ENCODE data around the gene PHACTR2. TPM values are rescaled to one million over a fixed set of nuclear protein-coding genes. Genes with fewer than 3 reads are reported as not detected.

Gene PHACTR2
- total RNA-seq, 2 experiments from 2014 or later = 19.6 to 25.0 TPM

DNA sequence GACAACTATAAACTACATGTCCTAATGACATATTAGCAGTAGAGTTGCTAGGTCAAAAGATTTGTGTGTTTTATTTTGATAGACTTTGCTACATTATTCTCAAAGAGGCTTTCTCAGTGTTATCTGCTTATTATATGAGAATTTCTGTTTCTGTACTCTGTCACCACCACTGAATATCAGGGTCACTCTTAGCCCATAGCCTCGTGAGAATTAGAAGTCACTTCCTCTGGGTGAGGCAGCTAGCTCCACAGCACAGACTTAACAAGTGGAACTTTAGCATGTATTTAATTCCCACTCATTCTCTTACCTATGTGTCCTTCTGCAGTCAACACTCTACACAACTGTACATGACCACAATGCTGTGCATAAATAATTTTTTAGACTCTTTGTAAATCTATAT lies 6.7 kb downstream of the PHACTR2 start:
- peaks cover 53% of the 10 kb centered on the region for H3K4me1 Mint-ChIP-seq (ENCODE audit: low read depth)
- H3K9me3 Mint-ChIP-seq = peaks cover 8% of the 10 kb centered on the region
- no peak overlapping the region for H3K4me3 Mint-ChIP-seq
- ChIA-PET POLR2A (no interaction called here), CTCF (no interaction called here)
- Histone ChIP-seq H3K9me3 (ENCODE audit: control insufficient read depth in 1 of 2, insufficient read depth in 1 of 2, low read length in 2 of 2) (peaks cover 4 to 8% of the 10 kb centered on the region in 2 experiments), H3K27ac (ENCODE audit: low read depth in 1 of 2, low read length in 2 of 2) (no peak overlapping the region), H3K27me3 (ENCODE audit: control insufficient read depth in 1 of 2, insufficient read depth in 2 of 2, low read length in 2 of 2) (no peaks in the 10 kb centered on the region), H3K4me3 (ENCODE audit: low read length) (no peak overlapping the region), H3K4me1 (ENCODE audit: insufficient read depth, low read length) (peaks cover 5% of the 10 kb centered on the region), H3K36me3 (ENCODE audit: insufficient read depth, low read length) (no peaks in the 10 kb centered on the region)
- H3K36me3 Mint-ChIP-seq (ENCODE audit: low read depth) = no peaks in the 10 kb centered on the region
- H3K27me3 Mint-ChIP-seq = peaks cover 10% of the 10 kb centered on the region
- intact Hi-C loops (cut with DNase I, micrococcal nuclease) = no loop called here
- no peak overlapping the region for H3K27ac Mint-ChIP-seq
- no peak for DNase-seq
- TF ChIP-seq, protein P1, sequence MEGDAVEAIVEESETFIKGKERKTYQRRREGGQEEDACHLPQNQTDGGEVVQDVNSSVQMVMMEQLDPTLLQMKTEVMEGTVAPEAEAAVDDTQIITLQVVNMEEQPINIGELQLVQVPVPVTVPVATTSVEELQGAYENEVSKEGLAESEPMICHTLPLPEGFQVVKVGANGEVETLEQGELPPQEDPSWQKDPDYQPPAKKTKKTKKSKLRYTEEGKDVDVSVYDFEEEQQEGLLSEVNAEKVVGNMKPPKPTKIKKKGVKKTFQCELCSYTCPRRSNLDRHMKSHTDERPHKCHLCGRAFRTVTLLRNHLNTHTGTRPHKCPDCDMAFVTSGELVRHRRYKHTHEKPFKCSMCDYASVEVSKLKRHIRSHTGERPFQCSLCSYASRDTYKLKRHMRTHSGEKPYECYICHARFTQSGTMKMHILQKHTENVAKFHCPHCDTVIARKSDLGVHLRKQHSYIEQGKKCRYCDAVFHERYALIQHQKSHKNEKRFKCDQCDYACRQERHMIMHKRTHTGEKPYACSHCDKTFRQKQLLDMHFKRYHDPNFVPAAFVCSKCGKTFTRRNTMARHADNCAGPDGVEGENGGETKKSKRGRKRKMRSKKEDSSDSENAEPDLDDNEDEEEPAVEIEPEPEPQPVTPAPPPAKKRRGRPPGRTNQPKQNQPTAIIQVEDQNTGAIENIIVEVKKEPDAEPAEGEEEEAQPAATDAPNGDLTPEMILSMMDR (IDR thresholded peaks at IDR 0.05) = no peak
- ATAC-seq (ENCODE audit: poor library complexity) = no peak

DNA sequence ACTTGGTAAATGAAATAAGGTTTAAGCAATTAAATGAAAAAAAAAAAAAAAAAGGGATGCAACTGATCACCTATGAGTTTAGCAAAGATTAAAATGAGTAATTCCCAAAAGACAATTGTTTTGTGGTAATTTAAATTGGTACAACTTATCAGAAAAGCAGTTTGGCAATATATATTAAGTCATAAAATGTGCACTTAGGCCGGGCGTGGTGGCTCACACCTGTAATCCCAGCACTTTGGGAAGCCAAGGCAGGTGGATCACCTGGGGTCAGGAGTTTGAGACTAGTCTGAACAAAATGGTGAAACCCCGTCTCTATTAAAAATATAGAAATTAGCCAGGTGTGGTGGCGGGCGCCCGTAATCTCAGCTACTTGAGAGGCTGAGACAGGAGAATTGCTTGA lies 7.9 kb downstream of the PHACTR2 start:
- ATAC-seq (ENCODE audit: poor library complexity) = no peak
- peaks cover 50% of the 10 kb centered on the region for H3K4me1 Mint-ChIP-seq (ENCODE audit: low read depth)

DNA sequence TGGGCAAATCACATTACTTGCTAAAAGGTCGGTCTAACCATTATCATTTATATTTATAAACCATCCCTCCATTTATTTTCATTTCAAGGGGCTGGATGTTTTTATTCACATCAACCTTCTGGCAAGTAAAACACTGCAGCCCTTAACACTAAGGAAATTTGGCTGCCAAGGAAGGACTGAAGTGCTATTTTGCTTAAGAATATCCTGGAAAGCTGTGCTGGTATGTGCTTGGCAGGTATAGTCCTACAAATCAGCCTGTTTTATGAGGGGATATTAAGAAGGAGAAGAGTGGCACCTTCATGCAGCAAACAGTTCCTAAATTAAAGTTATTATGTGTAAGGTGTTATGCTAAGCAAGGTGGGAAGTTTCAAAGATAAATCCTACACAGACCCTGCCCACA lies 9.8 kb downstream of the PHACTR2 start:
- TF ChIP-seq, protein P1 (IDR thresholded peaks at IDR 0.05) = no peak
- intact Hi-C loops (cut with DNase I, micrococcal nuclease) = no loop called here
- Mint-ChIP-seq H3K36me3 (ENCODE audit: low read depth) (no peaks in the 10 kb centered on the region), H3K27ac (no peak overlapping the region), H3K4me3 (no peak overlapping the region), H3K4me1 (ENCODE audit: low read depth) (peaks cover 37% of the 10 kb centered on the region), H3K27me3 (no peaks in the 10 kb centered on the region), H3K9me3 (peaks cover 6% of the 10 kb centered on the region)
- H3K9me3 ChIP-seq (ENCODE audit: control insufficient read depth in 1 of 2, insufficient read depth in 1 of 2, low read length in 2 of 2) = peaks cover 0 to 7% of the 10 kb centered on the region in 2 experiments
- ATAC-seq (ENCODE audit: poor library complexity) (no peak), DNase-seq (no peak)
- ChIA-PET CTCF (no interaction called here), POLR2A (no interaction called here)
- no peak overlapping the region for H3K27ac ChIP-seq (ENCODE audit: low read depth in 1 of 2, low read length in 2 of 2)
- no peaks in the 10 kb centered on the region for H3K36me3 ChIP-seq (ENCODE audit: insufficient read depth, low read length)
- H3K4me1 ChIP-seq (ENCODE audit: insufficient read depth, low read length) = peaks cover 9% of the 10 kb centered on the region
- no peak overlapping the region for H3K4me3 ChIP-seq (ENCODE audit: low read length)
- H3K27me3 ChIP-seq (ENCODE audit: control insufficient read depth in 1 of 2, insufficient read depth in 2 of 2, low read length in 2 of 2) = no peaks in the 10 kb centered on the region

More for the DNA sequence above, 7.9 kb downstream of the PHACTR2 start:
- DNase-seq = no peak
- Histone ChIP-seq H3K4me1 (ENCODE audit: insufficient read depth, low read length) (peaks cover 9% of the 10 kb centered on the region), H3K4me3 (ENCODE audit: low read length) (no peak overlapping the region), H3K27ac (ENCODE audit: low read depth in 1 of 2, low read length in 2 of 2) (no peak overlapping the region), H3K9me3 (ENCODE audit: control insufficient read depth in 1 of 2, insufficient read depth in 1 of 2, low read length in 2 of 2) (peaks cover 4 to 8% of the 10 kb centered on the region in 2 experiments), H3K27me3 (ENCODE audit: control insufficient read depth in 1 of 2, insufficient read depth in 2 of 2, low read length in 2 of 2) (no peaks in the 10 kb centered on the region), H3K36me3 (ENCODE audit: insufficient read depth, low read length) (no peaks in the 10 kb centered on the region)
- ChIA-PET POLR2A (no interaction called here), CTCF (interaction anchor here (0.6 to 0.7 kb wide), 2 partner anchors 243 to 291 kb away, joined by 3 read pairs; no protein-coding TSS in a partner anchor)
- H3K27me3 Mint-ChIP-seq = peaks cover 5% of the 10 kb centered on the region
- no peak overlapping the region for H3K4me3 Mint-ChIP-seq
- no peak overlapping the region for H3K27ac Mint-ChIP-seq
- H3K36me3 Mint-ChIP-seq (ENCODE audit: low read depth) = no peaks in the 10 kb centered on the region
- TF ChIP-seq, protein P1 (IDR thresholded peaks at IDR 0.05) = no peak
- peaks cover 8% of the 10 kb centered on the region for H3K9me3 Mint-ChIP-seq
- intact Hi-C loops (cut with DNase I, micrococcal nuclease) = no loop called here

All from CD4-positive, alpha-beta T cell (primary cell).